Measurements from ENCODE around the gene CCDC152.

DNA sequence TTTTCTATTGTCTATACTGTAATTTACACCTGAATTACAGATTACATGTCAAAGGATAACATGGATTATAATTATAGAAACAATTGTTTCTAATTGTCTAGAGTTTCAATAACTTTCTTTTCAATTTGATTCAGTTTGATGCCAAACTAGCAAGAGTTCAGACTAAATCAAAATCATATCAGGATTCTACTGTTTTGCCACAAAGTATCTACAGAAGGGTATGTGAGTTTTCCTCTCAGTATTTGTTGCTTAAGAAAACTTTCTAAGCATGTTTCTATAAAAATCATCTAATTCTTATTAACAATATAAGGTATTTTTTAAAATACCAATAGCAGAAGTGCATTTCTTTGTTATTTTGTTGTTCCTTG lies 42.6 kb downstream of the CCDC152 start:
- TF ChIP-seq, protein P1, sequence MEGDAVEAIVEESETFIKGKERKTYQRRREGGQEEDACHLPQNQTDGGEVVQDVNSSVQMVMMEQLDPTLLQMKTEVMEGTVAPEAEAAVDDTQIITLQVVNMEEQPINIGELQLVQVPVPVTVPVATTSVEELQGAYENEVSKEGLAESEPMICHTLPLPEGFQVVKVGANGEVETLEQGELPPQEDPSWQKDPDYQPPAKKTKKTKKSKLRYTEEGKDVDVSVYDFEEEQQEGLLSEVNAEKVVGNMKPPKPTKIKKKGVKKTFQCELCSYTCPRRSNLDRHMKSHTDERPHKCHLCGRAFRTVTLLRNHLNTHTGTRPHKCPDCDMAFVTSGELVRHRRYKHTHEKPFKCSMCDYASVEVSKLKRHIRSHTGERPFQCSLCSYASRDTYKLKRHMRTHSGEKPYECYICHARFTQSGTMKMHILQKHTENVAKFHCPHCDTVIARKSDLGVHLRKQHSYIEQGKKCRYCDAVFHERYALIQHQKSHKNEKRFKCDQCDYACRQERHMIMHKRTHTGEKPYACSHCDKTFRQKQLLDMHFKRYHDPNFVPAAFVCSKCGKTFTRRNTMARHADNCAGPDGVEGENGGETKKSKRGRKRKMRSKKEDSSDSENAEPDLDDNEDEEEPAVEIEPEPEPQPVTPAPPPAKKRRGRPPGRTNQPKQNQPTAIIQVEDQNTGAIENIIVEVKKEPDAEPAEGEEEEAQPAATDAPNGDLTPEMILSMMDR (IDR thresholded peaks at IDR 0.05 in 2 of 3, conservative IDR thresholded peaks at IDR 0.05 in 1 of 3; ENCODE audit: control insufficient read depth in 2 of 3, extremely low read depth in 1 of 3, insufficient read depth in 1 of 3, low read depth in 3 of 3, low read length in 3 of 3), result no peak
- TF ChIP-seq, protein P2, sequence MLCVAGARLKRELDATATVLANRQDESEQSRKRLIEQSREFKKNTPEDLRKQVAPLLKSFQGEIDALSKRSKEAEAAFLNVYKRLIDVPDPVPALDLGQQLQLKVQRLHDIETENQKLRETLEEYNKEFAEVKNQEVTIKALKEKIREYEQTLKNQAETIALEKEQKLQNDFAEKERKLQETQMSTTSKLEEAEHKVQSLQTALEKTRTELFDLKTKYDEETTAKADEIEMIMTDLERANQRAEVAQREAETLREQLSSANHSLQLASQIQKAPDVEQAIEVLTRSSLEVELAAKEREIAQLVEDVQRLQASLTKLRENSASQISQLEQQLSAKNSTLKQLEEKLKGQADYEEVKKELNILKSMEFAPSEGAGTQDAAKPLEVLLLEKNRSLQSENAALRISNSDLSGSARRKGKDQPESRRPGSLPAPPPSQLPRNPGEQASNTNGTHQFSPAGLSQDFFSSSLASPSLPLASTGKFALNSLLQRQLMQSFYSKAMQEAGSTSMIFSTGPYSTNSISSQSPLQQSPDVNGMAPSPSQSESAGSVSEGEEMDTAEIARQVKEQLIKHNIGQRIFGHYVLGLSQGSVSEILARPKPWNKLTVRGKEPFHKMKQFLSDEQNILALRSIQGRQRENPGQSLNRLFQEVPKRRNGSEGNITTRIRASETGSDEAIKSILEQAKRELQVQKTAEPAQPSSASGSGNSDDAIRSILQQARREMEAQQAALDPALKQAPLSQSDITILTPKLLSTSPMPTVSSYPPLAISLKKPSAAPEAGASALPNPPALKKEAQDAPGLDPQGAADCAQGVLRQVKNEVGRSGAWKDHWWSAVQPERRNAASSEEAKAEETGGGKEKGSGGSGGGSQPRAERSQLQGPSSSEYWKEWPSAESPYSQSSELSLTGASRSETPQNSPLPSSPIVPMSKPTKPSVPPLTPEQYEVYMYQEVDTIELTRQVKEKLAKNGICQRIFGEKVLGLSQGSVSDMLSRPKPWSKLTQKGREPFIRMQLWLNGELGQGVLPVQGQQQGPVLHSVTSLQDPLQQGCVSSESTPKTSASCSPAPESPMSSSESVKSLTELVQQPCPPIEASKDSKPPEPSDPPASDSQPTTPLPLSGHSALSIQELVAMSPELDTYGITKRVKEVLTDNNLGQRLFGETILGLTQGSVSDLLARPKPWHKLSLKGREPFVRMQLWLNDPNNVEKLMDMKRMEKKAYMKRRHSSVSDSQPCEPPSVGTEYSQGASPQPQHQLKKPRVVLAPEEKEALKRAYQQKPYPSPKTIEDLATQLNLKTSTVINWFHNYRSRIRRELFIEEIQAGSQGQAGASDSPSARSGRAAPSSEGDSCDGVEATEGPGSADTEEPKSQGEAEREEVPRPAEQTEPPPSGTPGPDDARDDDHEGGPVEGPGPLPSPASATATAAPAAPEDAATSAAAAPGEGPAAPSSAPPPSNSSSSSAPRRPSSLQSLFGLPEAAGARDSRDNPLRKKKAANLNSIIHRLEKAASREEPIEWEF (IDR thresholded peaks at IDR 0.05; ENCODE audit: insufficient replicate concordance, low read depth, low read length), result no peak
- TF ChIP-seq POLR2A (IDR thresholded peaks at IDR 0.05; ENCODE audit: low read depth, low read length) (no peak), POLR2AphosphoS5 (IDR thresholded peaks at IDR 0.05; ENCODE audit: low read length) (no peak), RFX5 (IDR thresholded peaks at IDR 0.05; ENCODE audit: low read depth, low read length) (no peak), TAF1 (IDR thresholded peaks at IDR 0.05; ENCODE audit: borderline replicate concordance, low read depth, low read length) (no peak), SMARCA5 (IDR thresholded peaks at IDR 0.05) (no peak)
- TF ChIP-seq, protein P3, sequence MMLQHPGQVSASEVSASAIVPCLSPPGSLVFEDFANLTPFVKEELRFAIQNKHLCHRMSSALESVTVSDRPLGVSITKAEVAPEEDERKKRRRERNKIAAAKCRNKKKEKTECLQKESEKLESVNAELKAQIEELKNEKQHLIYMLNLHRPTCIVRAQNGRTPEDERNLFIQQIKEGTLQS (IDR thresholded peaks at IDR 0.05; ENCODE audit: borderline replicate concordance, extremely low read depth, low read depth, low read length), result no peak
